Activated T-cell treated with anti-CD3 and anti-CD28 coated beads, Interleukin-2, amount 50 U/mL, for 72 hours (primary cell): ENCODE data around the gene DDX3X. TPM values are rescaled to one million over a fixed set of nuclear protein-coding genes. Genes with fewer than 3 reads are reported as not detected.
A peak's percentile ranks its signal among the peaks of the same experiment; 100 is the strongest.
"Not testable (repeated sequence)": the region's sequence is repeated elsewhere in the genome, so short reads cannot be mapped to it uniquely, and the experiment has no call there.

Source experiments
- ATAC-seq, 2 donors: fragments of 150-1000 bp; cut with Tn5 transposase; replicated peaks in 1 of 2; 2 replicates each; pipeline ENCODE4 v1.10.0; 2021; ENCODE audit warnings: moderate library complexity in 2 of 2, mild to moderate bottlenecking in 1 of 2
- DNase-seq, 2 donors: peaks; one replicate each; pipeline ENCODE4 v3.0.0; 2021 to 2022; ENCODE audit warnings: mixed read lengths in 1 of 2
- H3K27ac Mint-ChIP-seq: one replicate; pipeline ENCODE4 v1.8.0; 2022; ENCODE audit warnings: mild to moderate bottlenecking, moderate library complexity, mixed read lengths
- H3K27me3 Mint-ChIP-seq: one replicate; pipeline ENCODE4 v1.8.0; 2022; ENCODE audit warnings: low read depth, mixed read lengths
- H3K36me3 Mint-ChIP-seq, 2 donors: one replicate each; pipeline ENCODE4 v1.8.0; 2022; ENCODE audit warnings: mixed read lengths in 2 of 2, mild to moderate bottlenecking in 1 of 2; ENCODE audit not compliant: insufficient read depth in 2 of 2
- H3K4me1 Mint-ChIP-seq: one replicate; pipeline ENCODE4 v1.8.0; 2022; ENCODE audit warnings: low read depth, mixed read lengths
- H3K4me3 Mint-ChIP-seq, 2 donors: one replicate each; pipeline ENCODE4 v1.8.0; 2022; ENCODE audit warnings: mild to moderate bottlenecking in 2 of 2, mixed read lengths in 2 of 2, moderate library complexity in 2 of 2
- H3K9me3 Mint-ChIP-seq, 2 donors: one replicate each; pipeline ENCODE4 v1.8.0; 2022; ENCODE audit warnings: mixed read lengths in 2 of 2
- total RNA-seq, 2 donors: library from RNA; stranded (reverse); gene quantifications; one replicate each; pipeline ENCODE4 v1.2.3, GENCODE V29; 2022

DDX3X gene
- total RNA-seq, 2 donors from 2014 or later, result 251 to 419 TPM

DNA sequence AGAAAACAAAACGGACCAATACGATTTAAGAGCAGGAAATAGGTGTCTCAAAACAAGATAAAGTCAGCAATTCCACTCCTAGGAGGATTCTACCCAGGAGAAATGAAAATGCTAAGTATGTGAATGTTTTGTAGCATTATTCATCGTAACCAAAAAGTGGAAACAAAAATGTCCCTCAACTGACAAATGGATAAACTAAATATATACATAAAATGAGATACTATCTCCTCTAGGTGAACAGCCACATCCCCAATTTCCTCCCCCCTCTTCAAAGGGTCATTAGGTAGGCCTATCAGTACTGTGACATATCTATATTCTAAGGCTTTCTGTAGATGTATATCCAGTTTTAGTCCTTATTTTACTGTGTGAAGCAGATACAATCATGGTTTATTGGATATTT, 18.0 kb downstream of the DDX3X start:
- Mint-ChIP-seq H3K4me1 (peaks cover 40% of the 10 kb centered on the region), H3K4me3 (peak overlapping the region in 1 of 2 donors; percentile 17), H3K36me3 (peaks cover 4 to 34% of the 10 kb centered on the region in 2 donors), H3K27ac (peak overlapping the region; percentile 85), H3K9me3 (no peaks in the 10 kb centered on the region), H3K27me3 (no peaks in the 10 kb centered on the region)
- ATAC-seq (peak in 1 of 2 donors; percentile 4), DNase-seq (no peak)

DNA sequence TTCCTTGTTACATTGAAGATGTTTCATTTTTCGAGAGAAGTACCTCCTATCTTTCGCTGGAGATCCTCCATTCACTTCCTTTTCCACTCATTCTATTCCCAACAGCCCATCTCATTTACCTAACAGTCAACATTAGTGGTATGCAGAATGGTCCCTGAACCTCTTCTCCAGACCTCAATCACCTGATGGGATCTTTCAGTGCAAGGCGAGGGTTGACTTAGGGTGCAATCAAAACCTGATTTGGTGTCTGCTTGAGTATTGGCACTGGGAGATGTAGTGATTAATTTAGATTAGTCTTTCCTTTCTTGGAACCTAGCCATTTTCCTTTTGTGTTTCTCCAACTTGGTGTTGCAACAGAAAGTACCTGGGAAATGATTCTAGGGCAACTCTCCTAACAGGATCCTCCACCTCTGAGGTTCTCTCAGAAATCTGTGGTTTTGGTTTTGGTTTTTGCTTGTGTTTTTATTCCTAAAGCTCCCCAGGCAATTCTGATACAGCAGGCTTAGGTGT, 18.4 kb downstream of the DDX3X start:
- H3K4me3 Mint-ChIP-seq, result no peak overlapping the region
- peaks cover 2 to 30% of the 10 kb centered on the region in 2 donors for H3K36me3 Mint-ChIP-seq
- DNase-seq, result no peak
- H3K4me1 Mint-ChIP-seq, result peaks cover 40% of the 10 kb centered on the region
- no peaks in the 10 kb centered on the region for H3K9me3 Mint-ChIP-seq
- ATAC-seq, result peak in 1 of 2 donors; percentile 18
- peak overlapping the region; percentile 85 for H3K27ac Mint-ChIP-seq
- no peaks in the 10 kb centered on the region for H3K27me3 Mint-ChIP-seq

DNA sequence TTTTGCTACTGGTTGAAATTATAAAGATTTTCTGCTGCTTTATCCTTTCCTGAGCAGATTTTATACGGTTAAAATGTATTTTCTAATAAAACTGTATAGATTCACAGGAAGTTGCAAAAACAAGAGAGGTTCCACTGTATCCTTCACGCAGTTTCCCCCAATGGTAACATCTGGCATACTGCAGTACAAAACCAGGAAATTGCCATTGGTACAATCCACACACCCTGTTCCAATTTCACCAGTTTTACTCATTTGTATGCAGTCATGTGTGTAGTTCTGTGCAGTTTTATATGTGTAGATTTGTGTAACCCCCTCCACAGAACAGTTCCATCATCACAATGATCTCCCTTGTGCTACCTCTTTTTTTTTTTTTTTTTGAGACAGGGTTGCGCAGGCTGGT, 20.0 kb downstream of the DDX3X start:
- DNase-seq, result no peak
- H3K36me3 Mint-ChIP-seq, result peaks cover 2 to 15% of the 10 kb centered on the region in 2 donors
- peaks cover 40% of the 10 kb centered on the region for H3K4me1 Mint-ChIP-seq
- peak; percentile 14 to 38 for ATAC-seq
- H3K4me3 Mint-ChIP-seq, result no peak overlapping the region
- H3K27me3 Mint-ChIP-seq, result no peaks in the 10 kb centered on the region
- peak overlapping the region; percentile 79 for H3K27ac Mint-ChIP-seq
- no peaks in the 10 kb centered on the region for H3K9me3 Mint-ChIP-seq

DNA sequence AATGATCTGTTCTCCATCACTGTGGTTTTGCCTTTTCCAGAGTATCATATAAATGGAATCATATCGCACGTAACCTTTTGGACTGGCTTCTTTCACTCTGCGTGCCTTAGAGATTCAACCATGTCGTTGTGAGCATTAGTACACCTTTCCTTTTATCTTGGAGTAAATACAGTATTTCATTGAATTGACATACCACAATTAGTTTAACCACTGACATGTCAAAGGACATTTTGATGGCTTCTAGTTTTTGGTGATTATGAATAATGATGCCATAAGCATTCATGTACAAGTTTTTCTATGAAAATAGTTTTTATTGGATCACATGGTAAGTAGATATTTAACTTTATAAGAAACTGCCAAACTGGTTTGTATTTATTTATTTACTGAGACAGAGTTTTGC, 35.2 kb downstream of the DDX3X start:
- no peaks in the 10 kb centered on the region for H3K36me3 Mint-ChIP-seq
- H3K9me3 Mint-ChIP-seq, result no peaks in the 10 kb centered on the region
- DNase-seq (no peak), ATAC-seq (no peak)
- no peak overlapping the region for H3K27ac Mint-ChIP-seq
- H3K27me3 Mint-ChIP-seq, result no peaks in the 10 kb centered on the region
- no peak overlapping the region for H3K4me3 Mint-ChIP-seq
- H3K4me1 Mint-ChIP-seq, result peaks cover 5% of the 10 kb centered on the region

DNA sequence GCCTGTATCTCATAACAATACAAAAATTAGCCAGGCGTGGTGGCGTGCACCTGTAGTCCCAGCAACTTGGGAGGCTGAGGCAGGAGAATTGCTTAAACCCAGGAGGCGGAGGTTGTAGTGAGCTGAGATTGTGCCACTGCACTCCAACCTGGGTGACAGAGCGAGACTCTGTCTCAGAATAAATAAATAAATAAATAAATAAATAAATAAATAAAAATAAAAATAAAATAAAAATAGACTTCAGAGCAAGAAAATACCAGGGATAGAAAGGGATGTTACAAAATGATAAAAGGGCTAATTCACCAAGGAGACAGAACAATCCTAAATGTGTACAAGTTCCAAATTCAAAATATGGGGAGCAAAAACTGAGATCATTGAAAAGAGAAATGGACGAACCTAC, 37.6 kb downstream of the DDX3X start:
- H3K27ac Mint-ChIP-seq, H3K4me1 Mint-ChIP-seq, H3K4me3 Mint-ChIP-seq, H3K36me3 Mint-ChIP-seq, ATAC-seq, DNase-seq, H3K9me3 Mint-ChIP-seq, H3K27me3 Mint-ChIP-seq: not testable (repeated sequence)

DNA sequence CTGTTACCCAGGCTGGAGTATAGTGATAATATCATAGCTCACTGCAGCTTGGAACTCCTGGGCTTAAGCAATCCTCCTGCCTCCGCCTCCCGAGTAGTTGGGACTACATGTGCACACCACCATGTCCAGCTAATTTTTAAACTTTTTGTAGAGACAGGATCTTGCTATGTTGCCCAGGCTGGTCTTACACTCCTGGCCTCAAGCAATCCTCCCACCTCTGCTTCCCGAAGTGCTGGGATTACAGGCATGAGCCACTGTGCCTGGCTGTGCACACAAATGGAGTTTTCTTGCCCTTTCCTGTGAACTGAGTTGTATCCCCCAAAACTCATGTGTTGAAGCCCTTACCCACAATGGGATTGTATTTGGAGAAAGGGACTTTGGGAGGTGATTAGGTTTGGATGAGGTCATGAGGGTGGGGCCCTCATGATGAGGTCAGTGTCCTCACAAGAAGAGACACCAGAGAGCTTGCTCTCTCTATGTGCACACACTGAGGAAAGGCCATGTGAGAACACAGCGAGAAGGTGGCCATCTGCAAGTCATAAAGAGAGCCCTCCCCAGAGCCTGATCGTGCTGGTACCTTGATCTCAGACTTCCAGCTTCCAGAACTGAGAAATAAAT, 40.1 kb downstream of the DDX3X start:
- DNase-seq, result no peak
- Mint-ChIP-seq H3K27ac (no peak overlapping the region), H3K9me3 (no peaks in the 10 kb centered on the region), H3K4me3 (no peak overlapping the region), H3K4me1 (peaks cover 19% of the 10 kb centered on the region), H3K27me3 (no peaks in the 10 kb centered on the region), H3K36me3 (no peaks in the 10 kb centered on the region)
- ATAC-seq, result no peak

DNA sequence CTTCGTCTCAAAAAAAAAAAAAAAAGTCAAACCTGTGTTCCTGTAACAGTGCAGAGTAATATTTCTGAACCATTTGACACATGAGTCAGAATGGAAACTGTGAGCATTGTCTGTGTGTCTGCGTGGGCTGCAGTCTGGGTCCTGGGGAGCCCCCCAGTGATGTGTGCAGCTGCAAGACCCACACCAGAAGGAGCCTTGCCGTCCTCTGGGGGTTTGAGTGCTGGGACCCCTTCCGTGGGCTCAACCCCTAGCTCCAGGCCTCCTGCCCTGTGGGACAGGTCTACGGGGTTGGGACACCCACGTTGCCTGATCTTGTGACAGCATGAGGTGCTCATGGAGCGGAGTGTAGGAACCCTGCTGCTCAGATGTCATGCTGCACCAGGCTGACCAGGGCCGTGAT, 43.7 kb downstream of the DDX3X start:
- Mint-ChIP-seq H3K36me3 (no peaks in the 10 kb centered on the region), H3K4me3 (peak overlapping the region; percentile 45 to 70), H3K27ac (no peak overlapping the region), H3K9me3 (no peaks in the 10 kb centered on the region), H3K27me3 (no peaks in the 10 kb centered on the region), H3K4me1 (peaks cover 25% of the 10 kb centered on the region)
- ATAC-seq (peak; percentile 96 to 99), DNase-seq (peak; percentile 29 to 69)

DNA sequence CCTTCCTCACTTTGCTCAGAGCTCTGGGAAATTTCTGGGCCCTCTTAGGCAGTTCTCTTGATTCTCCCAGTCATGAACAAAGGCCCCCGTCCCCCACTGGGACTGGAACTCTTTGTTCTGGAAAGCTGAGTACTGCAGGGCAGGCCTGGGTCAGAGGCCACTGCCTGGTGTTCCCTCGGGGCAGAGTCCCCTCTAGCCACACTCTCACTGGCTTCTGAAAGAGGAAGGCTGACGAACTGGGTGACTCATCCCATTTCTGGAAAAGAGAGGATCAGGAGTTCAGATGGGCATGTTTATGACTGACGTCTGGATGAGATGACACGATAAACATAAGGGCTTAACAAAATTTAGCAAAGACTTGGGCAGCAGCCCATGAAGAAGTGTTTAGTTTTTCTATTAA, 47.7 kb downstream of the DDX3X start:
- Mint-ChIP-seq H3K4me3 (peak overlapping the region in 1 of 2 donors; percentile 5), H3K36me3 (peaks cover 0 to 4% of the 10 kb centered on the region in 2 donors), H3K27ac (no peak overlapping the region), H3K27me3 (no peaks in the 10 kb centered on the region), H3K4me1 (peaks cover 54% of the 10 kb centered on the region), H3K9me3 (no peaks in the 10 kb centered on the region)
- DNase-seq (no peak), ATAC-seq (no peak)

DNA sequence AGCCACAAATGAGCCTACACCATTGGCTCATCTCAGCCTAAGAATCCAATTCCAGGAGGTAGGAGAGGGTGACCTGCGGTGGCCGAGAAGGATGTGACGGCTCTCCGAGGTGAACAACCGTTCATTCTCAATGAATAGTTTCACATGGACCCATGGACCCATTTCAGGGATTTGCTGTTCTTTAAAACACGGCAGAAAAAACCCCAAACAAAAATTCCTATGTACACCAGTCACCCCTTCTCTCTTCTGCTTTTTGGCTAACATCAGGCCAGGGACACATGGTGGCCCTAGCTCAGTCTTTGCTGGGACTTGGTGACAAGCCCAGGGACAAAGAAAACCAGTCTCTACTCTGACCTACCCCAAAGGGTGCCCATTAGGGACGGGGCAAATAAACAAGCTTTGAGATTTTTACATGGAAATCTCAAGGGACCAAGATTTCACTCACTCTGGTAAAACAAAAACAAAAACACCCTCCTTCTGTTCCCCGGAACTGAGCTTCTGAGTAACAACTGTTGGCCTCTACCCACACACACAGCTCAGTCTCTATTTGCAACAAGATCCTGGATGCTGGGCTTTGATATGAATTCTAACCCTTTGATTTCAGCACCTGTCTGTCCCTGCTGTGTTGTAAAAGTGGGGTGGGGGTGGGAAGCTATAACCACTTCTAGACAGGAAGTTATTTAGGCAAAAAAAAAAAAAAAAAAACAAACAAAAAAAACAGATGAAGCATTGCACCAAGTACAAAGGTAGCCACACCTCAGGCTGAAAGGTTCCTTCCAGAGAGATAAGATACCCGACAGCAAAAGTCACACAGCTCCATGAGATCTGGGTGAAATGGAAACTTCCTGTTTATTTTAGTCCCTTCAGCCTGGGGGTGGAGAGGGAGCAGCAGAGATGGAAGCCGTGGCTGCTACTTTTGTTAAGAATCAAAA, 49.0 kb downstream of the DDX3X start:
- ATAC-seq (peak; percentile 78 to 81), DNase-seq (peak; percentile 18 to 43)
- no peaks in the 10 kb centered on the region for H3K9me3 Mint-ChIP-seq
- H3K36me3 Mint-ChIP-seq, result peaks cover 0 to 4% of the 10 kb centered on the region in 2 donors
- H3K27ac Mint-ChIP-seq, result peak overlapping the region; percentile 95
- peak overlapping the region; percentile 73 to 87 for H3K4me3 Mint-ChIP-seq
- H3K27me3 Mint-ChIP-seq, result no peaks in the 10 kb centered on the region
- peaks cover 47% of the 10 kb centered on the region for H3K4me1 Mint-ChIP-seq

DNA sequence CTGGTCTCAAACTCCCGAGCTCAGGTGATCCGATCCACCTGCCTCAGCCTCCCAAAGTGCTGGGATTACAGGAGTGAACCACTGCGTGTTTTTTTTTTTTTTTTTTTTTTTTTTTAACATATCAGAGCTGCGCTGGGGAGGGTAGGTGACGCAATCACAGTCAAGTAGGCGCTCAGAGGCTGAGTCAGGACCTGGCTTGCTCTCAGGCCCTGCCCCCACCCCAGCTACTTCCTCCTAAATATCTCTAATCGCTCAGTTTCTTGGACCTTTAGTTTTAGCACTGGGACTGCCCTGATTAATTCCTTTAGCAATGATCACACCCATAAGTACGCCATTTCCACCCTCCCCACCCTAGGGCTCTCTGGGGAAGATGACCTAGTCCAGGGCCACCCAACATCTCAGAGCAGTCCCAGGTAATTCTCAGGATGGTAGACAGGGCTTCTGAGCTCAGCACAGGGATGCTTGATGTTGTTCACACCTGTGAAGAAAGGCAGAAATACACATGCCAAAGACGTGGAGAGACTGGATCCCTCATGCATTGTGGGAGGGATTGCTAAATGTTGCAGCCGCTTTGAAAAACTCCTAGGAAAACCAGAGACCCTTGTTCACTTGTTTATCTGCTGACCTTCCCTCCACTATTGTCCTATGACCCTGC, 50.2 kb downstream of the DDX3X start:
- peak; percentile 54 to 77 for DNase-seq
- Mint-ChIP-seq H3K4me1 (peaks cover 44% of the 10 kb centered on the region), H3K27ac (peak overlapping the region; percentile 60), H3K36me3 (peaks cover 0 to 4% of the 10 kb centered on the region in 2 donors), H3K27me3 (no peaks in the 10 kb centered on the region), H3K4me3 (peak overlapping the region; percentile 27 to 73), H3K9me3 (no peaks in the 10 kb centered on the region)
- ATAC-seq, result peak; percentile 68 to 73

DNA sequence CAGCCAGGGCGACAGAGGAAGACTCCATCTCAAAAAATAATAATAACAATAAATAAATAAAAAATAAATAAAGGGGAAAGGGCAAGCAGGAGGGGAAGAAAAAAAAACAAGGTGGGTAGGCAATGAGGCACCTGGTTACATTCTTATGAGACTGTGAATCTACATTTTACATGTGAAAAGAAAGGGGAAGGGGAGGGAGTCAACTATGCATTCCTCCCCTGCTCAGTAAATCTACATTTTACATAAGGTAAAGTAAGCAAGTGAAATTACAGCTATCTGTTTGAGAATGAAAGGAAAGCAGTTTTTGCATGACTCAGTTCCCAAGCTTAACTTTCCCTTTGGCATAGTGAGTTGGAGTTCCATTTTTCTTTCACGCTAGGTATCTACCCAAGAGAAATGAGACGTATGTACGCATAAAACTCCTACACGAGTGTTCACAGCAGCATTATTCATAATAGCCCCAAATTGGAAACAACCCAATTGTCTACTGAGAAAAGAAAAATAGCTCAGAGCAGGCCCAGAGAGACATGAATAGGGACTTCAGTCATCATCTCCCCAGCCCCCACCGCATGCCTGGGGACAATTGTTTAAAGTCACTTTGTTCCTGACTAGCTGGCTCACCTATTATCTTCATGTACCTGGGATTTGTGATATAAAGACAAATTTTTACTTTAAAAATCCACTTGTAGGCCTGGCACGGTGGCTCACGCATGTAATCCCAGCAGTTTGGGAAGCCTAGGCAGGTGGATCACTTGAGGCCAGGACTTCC, 52.4 kb downstream of the DDX3X start:
- Mint-ChIP-seq H3K4me3 (peak overlapping the region; percentile 48 to 52), H3K4me1 (peaks cover 44% of the 10 kb centered on the region), H3K9me3 (no peaks in the 10 kb centered on the region), H3K27me3 (no peaks in the 10 kb centered on the region), H3K36me3 (peaks cover 0 to 4% of the 10 kb centered on the region in 2 donors), H3K27ac (peak overlapping the region; percentile 54)
- peak; percentile 16 to 19 for DNase-seq
- ATAC-seq, result peak; percentile 29 to 64

DNA sequence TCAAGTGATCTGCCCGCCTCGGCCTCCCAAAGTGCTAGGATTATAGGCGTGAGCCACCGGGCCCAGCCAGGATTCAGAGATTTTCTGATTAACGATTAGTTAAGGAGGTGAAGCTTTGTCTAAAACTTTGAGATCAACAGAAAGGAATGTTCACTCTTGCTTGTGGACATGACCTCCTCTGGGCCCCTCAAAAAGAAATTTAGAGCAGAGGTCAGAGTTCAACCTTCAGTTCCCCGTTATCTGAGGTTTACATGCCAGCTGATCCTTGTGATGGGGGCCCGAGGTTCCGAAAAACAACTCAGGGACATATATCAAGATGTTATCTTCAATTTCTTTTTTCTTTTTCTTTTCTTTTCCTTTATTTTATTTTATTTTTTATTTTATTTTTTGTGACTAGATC, 54.6 kb downstream of the DDX3X start:
- Mint-ChIP-seq H3K27ac (no peak overlapping the region), H3K27me3 (no peaks in the 10 kb centered on the region), H3K4me3 (no peak overlapping the region), H3K36me3 (peaks cover 0 to 2% of the 10 kb centered on the region in 2 donors), H3K4me1 (peaks cover 29% of the 10 kb centered on the region), H3K9me3 (no peaks in the 10 kb centered on the region)
- no peak for DNase-seq
- no peak for ATAC-seq
